CD4-positive, alpha-beta T cell treated with Interleukin-15 for 1 hour (primary cell): ENCODE data around the gene LAMTOR3.
"Not testable (repeated sequence)": the region's sequence is repeated elsewhere in the genome, so short reads cannot be mapped to it uniquely, and the experiment has no call there.

Experiments used
- DNase-seq: peaks from one replicate; pipeline ENCODE4 v3.0.0-alpha.2; 2020

LAMTOR3 gene

DNA sequence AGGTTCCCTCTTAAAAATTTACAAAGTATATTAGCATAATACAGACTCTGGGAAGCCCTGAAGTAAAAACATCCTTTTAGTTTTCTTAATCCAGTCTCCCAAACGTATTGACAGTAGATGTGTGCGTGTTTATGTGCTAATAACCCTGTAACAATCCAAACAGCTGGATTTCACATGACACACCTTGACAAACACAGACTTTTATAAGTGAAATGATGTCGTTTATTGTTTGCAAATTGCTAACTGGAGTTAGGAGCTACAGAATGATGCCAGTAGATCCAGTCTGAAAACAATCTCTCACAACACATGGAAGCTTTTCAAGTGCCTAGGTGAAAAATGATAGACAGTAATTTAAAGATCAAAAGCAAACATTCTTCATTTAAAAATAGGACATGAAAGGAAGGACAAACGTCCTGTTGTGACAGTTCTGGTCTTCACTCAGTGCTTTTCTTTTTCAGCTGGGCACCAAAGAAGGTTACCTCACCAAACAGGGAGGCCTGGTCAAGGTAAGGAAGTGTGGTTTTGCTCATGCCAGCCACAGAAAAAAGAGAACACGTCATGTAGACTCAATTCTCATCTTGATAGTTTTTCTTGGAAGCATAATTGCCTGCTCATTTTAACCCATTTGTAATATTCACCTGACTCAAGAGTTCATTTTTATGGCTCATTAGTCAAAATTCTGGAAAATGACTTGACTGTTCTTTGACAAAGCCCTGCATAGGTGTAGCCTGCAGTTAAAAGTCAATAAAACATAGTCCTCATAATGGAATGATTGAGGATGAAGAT lies 32.9 kb downstream of the LAMTOR3 start:
- no peak for DNase-seq

DNA sequence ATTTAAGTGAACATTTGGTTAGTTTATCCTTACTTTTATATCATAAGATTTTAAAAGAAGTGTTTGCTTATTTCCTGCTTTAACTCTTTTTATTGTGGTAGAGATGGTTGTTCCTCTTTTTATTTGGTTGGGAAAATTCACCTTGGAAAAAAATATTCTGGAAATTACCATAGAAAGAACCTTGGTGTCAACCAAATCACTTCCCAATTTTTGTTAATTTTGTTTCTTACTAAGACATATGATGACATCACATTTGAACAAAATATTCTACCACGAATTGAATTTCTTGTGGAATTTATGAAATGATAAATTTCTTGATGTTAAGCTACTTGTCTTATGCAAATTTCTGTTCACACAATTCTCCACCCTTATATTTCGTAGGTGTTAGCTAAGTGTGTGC lies 33.7 kb downstream of the LAMTOR3 start:
- no peak for DNase-seq

DNA sequence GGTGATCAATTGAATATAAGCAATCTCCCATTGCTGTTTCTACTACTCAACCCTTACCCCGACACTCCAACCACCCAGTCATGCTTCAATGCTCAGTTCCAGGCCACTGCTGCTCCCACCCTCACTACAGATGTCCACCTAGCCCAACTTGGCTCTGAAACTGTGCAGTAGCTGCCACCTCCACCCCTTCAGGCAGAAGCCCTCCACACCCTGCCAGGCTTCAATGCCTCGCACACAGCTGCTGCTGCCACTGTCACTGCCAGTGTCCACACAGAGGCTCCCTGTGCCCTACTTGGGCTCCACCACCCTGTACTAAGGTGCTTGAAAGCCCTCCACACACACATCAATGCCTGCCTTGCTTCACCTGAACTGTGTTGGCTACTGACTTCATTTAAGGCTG lies 34.6 kb downstream of the LAMTOR3 start:
- DNase-seq = no peak

DNA sequence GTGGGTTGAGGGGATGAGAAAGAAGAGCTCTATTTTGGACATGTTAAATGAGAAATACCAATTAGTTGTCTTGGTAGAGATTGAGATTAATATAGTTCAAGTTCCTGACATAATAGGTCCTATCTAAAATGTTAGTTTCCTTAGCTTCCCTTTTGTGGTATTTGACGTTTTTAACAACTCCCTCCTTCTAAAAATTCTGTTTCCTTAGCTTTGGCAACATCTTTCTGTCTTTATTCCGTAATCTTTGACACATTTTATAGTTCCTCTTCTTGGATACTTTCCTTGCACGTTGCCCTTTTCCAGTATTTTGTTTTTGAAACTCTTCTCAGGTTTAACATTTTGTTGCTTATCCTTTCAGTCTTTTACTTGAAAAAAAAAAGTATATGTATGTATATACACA lies 36.9 kb downstream of the LAMTOR3 start:
- DNase-seq = no peak

DNA sequence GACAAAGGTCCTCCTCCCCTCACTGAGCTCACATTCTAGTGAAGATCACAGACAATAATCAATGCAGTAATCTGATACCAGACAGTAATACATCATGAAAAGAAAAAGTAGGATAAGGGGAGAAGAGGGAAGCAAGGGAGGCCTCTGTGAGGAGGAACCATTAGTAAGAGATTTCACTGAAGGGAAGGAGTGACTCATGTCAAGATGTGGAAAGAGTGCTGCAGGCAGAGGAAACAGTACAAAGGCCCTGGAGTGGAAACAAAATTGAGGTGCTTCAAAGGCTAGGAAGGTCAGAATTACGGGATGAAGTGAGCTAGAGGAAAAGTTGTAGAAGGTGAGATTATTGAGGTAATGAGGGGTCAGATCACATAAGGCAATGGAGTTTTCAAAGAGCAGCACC lies 38.1 kb downstream of the LAMTOR3 start:
- no peak for DNase-seq

DNA sequence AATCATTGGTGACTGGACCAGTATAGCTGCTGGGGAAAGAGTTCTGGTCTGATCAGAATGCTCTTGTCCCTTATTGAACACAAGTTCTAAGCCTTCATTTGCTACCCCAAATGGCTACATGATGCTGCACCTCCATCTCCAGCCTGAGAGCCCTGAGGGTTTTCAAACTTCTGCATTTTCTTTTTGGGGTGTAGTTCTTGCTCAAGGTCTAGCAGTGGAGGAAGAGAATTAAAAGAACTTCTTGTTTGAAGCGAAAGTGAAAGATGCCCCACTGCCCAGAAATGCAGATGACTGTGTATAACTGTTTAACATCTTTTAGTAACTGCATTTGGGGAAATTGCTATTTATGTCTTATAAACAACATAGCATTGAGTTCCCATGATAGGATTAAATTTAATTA lies 38.5 kb downstream of the LAMTOR3 start:
- DNase-seq = peak; percentile 40

DNA sequence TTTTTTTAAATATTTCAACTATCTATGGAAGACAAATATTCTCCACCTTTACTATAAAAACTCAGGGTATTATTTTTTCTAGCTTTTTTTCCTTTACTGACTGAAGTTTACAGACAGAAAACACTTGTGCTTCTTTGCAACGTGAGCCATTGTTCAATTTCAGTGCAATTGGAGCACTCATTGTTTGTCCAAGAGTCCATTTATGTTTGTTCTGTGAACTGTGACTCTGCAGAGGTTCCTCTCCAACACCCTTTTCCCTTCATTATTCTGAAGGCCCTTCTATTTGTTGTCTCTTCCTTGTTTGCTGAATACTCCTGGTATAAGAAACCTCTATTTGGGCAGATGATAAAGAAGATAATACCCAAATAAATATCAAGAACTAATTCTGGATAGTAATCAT lies 40.2 kb downstream of the LAMTOR3 start:
- no peak for DNase-seq

DNA sequence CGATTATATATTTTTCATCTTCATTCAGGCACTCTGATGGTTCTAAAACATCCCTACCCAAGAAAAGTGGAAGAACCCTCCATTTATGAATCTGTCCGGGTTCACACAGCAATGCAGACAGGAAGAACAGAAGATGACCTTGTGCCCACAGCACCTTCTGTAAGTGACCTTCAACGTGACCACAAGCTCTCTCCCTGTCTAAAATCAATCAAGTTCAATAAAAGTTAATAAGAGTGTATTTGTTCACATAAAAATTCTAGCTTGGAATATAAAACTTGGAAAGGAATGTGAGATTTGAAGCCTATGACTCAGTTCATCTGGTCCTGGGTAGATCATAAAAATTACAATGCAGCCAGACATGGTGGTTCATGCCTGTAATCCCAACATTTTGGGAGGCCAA lies 41.0 kb downstream of the LAMTOR3 start:
- DNase-seq = no peak

DNA sequence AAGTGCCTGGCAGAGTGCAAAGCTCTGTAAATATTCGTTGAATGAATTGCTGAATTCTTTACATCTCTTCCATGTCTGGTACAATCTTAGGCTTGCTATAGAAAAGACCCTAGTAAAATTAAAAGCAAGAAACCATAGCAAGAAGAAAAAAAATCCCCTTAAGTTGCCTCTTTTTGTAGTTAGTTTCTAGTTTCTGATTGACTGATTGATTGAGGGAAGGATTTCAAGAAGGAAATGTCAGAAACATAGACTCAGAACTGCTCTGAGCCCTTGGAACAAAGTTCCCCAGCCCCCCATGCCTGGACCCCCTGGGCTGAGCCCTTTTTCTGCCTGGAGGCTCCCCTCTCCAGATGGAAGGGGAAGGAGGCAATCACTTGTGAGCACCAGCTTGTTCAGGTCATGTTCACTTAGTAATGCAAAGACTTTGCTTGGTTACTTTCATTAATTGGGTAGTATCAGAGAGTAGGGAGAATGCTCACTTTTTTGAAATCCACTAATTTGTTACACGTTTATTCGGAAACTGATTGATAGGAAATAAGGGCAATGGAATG lies 42.0 kb downstream of the LAMTOR3 start:
- DNase-seq = no peak

DNA sequence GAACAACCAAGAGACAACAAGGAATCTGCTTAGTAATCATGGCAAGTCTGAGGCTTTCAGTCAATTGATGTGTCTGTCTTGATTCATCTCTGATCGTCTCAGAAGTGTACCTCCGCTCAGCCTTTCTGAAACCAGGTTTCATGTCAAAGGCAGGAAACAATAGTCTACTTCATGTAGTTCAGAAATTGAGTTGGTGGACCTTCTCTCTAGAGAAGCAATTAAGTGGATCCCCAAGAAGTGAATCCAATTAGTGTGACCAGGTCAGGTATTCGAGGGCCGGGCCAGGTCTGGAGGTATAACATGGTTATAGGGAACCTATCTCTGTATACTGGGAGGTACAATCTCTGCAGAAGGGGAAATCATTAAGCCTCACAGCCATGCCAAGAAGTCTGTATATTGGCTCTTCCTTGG lies 45.6 kb downstream of the LAMTOR3 start:
- DNase-seq = no peak

DNA sequence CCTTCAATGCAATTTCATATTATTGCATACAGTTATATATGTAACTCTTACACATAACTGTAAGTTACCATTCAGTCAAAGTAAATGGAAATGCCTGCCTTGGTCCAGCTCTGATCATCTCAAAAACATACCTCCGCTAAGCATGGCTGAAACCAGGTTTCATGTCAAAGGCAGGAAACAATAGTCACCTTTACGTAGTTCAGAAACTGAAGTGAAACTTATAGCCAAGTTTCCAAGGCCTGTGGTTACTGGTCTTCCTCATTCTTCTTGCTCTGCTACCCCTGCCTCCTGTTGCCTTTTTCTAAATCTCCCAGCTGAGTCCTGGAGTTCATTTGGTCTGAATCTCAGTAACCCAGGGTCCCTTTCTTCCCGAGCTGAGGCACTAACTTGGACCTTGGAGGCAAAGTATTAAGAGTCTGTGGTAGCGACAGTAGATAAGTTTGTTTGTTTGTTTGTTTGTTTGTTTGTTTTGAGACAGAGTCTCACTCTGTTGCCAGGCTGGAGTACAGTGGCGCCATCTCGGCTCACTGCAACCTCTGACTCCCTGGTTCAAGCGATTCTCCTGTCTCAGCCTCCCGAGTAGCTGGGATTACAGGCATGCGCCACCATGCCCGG lies 46.8 kb downstream of the LAMTOR3 start:
- peak; percentile 19 for DNase-seq

DNA sequence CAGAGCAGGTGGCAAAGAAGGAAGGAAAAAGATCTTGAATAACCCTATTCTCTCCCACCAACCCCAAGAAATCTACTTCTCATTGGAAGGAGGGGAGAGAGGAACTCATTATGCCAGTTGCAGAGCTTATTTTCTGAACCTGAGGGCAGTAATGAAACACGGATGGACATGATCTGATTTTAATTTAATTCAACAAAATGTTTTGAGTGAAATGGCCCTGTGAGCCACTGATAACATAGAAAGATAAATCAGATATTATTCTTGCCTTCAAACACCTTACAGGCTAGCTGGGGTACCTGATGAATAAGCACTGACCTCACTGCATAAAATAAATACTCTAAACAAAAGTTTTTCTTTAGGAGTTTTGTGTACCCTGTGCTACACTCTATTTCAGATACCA lies 47.3 kb downstream of the LAMTOR3 start:
- DNase-seq = no peak

DNA sequence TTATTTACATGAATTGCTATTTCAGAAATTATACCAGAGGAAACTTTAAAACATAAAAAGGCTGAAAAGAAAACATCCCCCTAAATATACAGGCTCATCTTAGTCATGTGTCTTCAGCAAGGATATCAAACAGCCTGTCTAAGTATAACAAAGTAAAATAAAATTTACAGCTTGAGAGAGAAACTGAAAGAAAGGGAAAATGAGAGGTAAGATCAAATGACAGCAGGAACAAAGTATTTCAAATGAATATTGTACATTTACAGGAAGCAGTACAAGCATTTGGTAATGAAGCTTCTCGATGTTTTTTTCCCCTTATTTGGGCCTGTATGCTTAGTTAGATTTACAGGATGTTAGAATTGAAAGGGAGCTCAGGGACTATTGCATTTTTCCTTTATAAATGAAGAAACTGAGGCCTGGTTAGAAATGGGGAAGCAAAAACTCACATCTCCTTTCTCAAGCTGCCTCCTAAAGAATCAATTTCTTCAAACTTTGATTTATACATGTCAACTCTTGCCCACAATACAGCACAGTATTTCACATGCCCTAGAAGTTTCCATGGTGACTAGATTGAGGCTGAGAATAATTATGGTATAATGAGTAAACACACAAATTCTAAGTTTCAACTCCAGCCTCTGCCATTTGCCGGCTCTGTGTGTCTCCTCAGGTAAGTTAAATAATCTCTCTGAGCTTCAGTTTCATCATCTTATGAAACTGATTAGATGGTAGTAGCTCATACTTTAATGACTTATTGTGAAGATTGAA lies 48.3 kb downstream of the LAMTOR3 start:
- no peak for DNase-seq

DNA sequence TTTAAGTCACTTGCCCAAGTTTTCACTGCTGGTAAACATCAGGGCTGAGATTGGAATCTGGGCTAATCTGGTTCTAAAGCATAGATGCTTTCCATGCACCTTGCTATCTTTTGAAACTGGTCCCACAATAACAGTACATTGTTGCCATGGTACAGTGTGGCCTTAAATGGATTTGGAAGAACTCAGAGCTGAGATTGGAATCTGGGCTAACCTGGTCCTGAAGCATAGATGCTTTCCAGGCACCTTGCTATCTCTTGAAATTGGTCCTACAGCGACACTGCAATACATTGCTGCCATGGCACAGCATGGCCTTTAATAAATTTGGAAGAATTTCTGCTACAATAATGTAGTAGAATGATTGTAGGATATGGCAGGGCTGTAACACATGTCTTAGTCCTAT lies 49.0 kb downstream of the LAMTOR3 start:
- DNase-seq = no peak

DNA sequence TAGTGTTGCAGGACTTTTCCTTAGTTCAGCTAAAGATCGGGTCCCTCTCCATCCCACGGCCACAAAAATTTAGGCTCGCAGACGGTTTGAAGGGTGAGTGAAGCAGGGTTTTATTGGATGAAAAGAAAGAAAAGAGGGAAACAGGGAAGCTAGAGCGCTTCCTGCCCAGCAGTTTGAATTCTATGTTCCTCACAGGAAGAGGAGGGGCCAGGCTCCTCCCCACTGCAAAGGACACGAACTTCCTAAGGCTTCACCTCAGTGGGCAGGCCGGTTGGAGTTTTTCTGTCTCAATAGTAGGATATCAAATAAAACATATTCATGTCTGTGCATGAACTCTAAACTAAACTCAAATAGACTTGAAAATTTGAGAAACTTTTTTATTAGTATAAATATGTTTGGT lies 50.2 kb downstream of the LAMTOR3 start:
- DNase-seq = no peak

DNA sequence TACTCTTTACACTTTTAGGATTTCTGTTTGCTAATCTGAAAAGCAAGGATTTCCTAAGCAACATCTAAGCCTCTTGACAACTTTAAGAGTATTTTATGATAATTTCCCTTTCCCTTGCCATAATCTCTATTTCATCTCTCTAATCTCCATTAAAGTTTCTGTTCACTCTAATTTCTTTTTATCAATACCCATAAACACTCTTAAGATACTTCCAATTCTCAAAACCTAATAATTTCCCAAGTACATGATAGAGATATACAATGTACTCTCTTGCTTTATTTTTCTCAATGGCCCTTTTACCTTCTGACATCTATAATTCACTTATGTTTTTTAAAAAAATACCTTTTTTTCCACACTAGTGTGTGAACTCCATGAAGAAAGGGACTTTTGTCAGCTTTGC lies 50.8 kb downstream of the LAMTOR3 start:
- DNase-seq = no peak

DNA sequence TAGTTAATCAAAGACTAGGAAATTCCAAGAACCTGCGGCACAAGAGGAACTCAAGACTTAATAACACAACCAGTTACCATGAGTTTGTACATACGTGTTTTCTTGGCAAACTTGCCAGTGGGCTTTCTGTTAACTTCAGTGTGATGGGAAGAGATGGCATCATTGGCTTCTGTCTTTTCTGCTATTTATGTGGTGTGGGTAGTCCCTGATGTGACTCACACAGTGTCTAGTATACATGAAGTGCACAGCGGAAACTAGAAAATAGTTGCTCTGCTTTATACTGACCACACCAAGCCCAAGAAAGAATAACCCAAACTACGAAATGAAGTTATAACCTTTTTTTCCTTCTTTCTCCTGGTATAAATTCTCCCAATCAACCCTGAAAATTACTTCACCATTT lies 53.1 kb downstream of the LAMTOR3 start:
- DNase-seq = no peak

DNA sequence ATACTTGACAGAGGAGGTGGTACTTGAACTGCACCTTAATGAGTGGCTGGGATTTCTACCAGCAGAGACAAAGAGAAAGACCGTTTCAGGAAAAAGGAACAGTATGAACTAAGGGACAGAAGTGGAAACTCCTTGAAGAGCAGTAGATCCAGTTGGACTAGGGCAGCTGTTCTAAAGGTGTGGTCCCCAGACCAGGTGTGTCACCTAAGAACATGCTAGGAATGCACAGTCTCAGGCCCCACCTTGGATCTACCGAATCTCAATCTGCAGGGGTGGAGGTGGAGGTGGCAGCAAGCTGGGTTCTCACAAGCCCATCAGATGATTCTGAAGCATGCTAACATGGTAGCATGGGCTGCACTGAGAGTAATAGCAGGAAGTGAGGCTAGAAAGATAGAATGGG lies 55.3 kb downstream of the LAMTOR3 start:
- no peak for DNase-seq

DNA sequence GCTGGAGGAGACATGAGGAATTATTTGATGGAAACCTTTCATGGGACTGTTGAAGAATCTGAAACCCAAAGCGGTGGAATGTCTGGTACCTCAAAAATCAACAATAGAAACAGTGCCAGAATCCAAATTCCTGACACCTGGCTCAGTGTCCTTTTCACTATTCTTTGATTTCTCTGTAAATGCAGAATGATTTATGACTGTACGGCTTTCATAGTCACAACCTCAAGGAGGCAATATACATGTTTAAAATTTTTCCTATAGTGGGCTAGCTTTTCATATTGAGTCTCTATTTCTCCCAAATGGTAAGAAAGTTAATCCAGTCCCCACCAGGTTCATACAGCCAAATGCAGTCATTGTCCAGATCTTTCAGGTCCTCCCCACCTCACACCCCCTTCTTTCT lies 58.3 kb downstream of the LAMTOR3 start:
- no peak for DNase-seq

DNA sequence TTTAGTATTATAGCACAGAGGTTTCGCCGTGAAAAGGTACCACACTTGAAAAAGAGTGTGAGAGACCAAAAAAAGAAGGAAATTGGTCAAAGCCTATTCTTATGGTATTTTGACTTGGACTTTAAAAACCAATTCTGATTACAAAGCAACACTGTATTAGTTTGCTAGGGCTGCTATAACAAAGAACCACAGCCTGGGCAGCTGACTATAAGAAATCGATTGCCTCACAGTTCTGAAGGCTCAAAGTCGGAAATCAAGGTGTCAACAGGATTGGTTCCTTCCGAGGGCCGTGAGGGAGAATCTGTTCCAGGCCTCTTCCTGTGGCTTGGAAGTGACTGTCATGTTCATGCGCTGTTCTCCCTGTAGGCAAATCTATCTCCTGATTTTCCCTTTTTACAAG lies 59.7 kb downstream of the LAMTOR3 start:
- DNase-seq = no peak

DNA sequence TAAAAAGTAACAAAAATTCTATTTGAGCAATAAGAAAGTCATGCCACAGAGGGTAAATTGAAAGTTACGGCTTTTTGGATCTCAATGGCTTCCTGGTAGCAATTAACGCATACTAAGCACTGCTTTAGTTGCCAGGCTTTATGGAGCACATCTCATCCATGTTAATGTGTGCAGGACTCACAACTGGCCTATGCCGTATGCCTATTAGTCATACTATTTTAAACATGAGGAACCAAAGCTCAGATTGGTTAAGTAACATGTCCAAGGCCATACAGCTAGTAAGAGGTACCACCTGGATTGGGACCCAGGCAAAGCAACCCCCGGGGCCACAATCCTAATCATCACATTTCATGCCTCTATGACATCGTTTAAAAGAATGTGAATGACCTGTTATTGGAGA lies 60.5 kb downstream of the LAMTOR3 start:
- DNase-seq = no peak

DNA sequence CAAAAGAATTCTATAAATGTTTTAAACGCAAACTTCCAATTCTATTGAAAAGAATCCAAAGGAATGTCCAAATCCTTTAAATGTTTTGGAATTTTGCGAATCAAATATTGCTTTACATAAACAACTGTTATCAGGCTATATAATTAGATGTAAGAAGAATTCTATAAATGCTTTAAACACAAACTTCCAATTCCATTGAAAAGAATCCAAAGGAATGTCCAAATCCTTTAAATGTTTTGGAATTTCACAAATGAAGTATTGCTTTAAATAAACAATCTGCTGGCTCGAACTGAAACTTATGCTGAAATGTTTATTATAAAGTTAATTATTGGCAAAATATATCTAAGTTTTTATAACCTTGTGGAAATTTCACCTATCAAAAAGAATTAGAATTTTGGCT lies 61.5 kb downstream of the LAMTOR3 start:
- DNase-seq = no peak

DNA sequence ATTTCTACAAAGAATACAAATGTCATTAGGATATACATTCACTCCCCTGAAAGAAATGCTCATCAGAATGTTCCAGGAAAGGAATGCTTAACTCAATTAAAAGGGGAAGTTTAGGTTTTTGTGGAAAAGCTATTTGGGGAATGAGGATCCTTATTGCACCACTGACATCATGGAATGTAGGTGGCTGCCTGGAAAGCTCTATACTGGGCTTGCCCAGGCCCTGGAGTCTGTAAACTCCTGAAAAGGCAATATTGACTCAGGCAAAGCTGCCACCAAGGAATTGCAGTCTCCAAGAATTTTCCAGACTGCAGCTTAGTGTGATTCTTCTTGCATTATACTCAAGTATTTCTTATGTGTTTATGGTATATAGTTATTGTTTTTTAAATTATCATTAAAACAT lies 61.9 kb downstream of the LAMTOR3 start:
- DNase-seq = no peak

DNA sequence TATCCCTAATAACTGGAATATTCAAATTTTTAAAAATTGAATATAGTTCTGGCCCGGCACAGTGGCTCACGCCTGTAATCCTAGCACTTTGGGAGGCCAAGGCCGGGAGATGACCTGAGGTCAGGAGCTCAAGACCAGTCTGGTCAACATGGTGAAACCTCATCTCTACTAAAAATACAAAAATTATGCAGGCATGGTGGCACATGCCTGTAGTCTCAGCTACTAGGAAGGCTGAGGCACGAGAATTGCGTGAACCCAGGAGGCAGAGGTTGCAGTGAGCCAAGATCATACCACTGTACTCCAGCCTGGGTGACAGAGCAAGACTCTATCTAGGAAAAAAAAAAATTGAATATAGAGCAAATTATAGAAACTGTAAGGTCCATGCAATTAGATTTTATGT lies 64.2 kb downstream of the LAMTOR3 start:
- DNase-seq = not testable (repeated sequence)
